HG03060 (cell line): Measurements from ENCODE around the gene GATAD2A.
"Not testable (repeated sequence)": the region's sequence is repeated elsewhere in the genome, so short reads cannot be mapped to it uniquely, and the experiment has no call there.

ENCODE experiments used
- ATAC-seq: cut with Tn5 transposase; IDR thresholded peaks from one replicate; pipeline ENCODE4 v1.9.1; 2021; ENCODE audit warnings: low read depth, moderate number of reproducible peaks; ENCODE audit not compliant: unreplicated experiment

Gene GATAD2A

DNA sequence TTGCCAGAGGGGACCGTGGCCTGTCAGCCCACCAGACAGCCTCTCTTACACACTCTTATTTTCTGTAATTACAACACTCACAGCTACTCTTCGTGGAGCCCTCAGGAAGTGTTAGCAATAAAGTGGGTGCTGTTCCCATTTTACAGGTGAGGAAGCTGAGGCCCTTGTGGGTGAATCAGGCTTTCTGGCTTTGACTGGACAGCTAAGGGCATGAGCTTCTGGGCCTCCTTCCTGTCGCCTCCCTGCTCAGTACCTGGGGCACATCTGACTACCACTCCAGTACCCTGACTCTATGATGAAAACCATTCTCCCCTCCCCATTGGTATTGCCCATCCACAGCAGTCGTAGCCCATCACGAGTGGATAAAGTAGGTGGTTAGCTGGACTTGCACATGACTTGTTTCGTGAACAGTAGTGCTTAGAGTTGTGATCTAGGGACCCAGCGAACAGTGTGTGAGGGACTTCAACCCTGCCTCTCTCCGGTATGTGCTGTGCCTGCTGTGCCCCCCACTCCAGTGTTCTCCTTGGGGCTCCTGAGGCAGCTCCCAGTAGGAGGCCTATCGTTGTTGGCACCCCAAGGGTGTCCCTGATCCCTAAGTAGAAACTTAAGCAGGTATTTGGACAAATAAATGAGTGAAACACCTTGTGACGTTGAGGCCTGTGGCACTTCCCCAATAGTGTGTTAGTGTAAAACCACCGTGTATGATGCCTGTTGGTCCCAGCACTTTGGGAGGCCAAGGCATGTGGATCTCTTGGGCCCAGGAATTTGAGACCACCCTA, 38.6 kb downstream of the GATAD2A start:
- ATAC-seq: no peak

DNA sequence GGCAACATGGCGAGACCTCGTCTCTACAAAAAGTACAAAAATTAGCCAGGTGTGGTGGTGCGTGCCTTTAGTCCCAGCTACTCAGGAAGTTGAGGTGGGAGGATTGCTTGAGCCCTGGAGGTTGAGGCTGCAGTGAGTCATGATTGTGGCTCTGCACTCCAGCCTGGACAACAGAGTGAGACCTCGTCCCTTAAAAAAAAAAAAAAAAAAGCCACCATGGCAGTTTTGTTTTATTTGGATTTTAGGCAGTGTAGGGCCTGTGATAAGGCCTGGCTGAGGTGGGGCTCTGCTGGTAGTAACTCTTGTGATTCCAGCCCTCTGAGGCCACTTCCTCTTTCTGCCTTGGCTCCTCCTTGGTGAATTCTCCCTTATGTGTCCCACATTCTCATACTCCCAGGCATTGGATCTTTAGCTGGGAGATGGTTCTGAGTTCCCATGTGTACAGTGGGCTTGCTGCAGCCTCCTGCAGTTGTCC, 39.2 kb downstream of the GATAD2A start:
- no peak for ATAC-seq

- no peak for ATAC-seq
These were observed 39.8 kb downstream of the GATAD2A start for GRCh38 chr19:19445288-19445687.

DNA sequence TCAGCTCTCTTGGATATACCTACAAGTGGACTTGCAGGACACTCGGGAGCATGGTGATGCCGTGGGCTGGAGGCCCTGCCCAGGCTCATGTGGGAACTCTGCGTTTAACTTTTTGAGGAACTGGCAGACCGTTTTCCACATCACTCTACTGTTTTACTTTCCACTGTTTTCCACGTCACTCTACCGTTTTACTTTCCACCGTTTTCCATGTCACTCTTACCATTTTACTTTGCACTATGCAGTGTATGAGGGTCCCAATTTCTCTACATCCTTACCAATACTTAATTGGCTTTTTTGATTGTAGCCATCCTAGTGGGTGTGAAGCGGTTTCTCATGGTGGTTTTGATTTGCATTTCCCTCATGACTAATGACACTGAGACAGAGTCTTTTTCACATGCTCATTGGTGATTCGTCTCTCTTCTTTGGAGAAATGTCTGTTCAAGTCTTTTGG, 40.5 kb downstream of the GATAD2A start:
- ATAC-seq: no peak

DNA sequence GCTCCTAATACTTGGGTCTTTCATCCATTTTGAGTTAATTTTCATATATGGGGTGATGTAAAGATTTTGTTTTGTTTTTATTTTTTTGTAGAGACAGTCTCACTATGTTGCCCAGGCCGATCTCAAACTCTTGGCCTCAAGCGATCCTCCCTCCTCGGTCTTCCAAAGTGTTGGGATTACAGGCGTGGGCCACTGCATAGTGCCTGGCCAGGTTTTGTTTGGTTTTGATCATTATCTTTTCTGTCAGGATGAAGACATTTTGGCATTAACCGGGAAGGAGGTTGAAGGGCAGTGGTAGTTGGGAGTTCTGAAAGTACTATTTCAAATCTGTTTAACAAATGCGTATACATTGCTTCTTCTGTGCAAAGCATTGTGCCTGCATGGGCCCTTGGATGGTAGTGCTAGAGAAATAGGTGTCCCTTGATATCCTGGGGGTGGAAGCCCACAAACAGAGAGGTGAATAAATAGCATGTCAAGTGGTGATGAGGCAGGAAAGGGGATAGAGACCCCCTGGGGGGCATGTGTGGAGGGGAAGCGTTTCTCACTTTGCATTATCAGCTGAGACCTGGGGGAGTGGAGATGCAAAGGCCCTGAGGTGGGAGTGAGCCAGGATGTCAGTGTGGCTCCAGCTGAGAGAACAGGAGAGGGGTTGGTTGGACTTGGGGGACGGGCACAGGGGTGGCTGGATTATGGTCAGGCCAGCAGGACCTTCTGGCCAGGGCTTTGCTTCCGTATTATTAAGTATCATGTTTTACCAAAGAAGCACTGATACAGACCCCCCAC, 41.4 kb downstream of the GATAD2A start:
- ATAC-seq: no peak

DNA sequence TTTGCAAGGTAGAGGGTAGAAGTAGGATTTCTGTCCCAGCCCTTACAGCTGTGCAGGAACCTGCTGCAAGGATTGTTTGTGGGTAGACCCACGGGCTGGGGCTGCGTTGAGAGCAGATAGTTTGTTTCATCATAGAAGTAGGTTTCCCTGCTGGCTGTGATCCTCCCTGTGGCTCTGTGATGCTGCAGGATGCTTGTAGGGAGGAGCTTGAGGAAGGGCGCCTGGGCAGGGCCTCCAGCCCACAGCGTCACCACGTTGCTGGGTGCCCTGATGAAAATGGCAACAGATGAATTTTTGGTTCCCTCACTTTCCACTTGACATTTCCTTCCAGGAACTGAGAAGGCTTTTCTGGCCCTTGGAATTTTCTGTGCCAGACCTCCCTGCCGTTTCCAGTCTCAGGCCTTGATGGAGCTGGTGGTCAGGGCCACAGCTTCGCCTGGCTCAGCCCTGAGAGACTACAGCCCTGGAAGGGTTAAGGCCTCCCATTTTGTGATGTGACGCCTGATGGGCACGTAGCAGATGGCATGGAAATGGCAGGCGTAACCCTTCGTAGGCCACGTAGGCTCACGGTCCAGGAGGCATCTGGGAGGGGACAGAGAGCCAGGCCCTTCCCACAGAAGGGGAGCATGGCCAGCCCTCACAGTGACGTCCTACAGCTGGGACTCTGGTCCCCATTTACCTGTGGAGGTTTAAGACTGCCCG, 42.2 kb downstream of the GATAD2A start:
- no peak for ATAC-seq

- ATAC-seq: no peak
These were observed 42.7 kb downstream of the GATAD2A start for GRCh38 chr19:19448238-19448544.

DNA sequence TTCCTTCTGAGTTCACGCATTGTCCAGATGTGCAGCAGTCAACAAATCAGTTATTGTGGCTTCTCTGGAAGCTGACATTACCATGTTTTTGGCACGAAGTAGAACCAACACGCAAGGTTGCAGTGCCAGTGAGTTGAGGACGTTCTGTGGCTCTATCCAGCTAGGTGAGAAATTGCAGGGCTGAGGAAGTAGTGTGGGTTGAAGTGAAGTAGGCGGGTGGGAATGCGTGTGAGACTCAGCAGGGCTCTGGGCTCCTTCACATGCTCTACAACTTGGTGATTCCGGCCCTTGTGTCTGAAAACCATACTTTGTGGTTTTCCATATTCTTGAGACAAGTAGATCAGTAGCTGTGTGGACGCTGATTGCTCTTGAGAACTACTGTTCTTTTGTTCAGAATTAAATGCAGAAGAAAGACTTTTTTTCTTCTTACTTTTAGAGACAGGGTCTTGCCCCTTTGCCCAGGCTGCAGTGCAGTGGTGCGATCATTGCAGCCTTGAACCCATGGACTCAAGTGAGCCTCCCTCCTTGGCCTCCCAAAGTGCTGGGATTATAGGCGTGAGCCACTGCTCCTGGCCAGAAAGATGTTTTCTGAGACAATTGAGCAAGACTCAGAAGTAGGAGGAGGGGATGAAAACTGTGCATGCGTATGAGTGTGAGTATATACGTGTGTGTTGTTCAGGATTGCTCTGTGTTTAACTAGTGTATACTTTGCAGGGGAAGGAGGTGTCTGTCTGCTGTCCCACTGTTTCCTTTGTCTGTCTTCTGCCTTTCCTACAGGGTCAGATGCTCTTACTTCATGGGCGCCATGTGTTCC, 46.2 kb downstream of the GATAD2A start:
- ATAC-seq: no peak

DNA sequence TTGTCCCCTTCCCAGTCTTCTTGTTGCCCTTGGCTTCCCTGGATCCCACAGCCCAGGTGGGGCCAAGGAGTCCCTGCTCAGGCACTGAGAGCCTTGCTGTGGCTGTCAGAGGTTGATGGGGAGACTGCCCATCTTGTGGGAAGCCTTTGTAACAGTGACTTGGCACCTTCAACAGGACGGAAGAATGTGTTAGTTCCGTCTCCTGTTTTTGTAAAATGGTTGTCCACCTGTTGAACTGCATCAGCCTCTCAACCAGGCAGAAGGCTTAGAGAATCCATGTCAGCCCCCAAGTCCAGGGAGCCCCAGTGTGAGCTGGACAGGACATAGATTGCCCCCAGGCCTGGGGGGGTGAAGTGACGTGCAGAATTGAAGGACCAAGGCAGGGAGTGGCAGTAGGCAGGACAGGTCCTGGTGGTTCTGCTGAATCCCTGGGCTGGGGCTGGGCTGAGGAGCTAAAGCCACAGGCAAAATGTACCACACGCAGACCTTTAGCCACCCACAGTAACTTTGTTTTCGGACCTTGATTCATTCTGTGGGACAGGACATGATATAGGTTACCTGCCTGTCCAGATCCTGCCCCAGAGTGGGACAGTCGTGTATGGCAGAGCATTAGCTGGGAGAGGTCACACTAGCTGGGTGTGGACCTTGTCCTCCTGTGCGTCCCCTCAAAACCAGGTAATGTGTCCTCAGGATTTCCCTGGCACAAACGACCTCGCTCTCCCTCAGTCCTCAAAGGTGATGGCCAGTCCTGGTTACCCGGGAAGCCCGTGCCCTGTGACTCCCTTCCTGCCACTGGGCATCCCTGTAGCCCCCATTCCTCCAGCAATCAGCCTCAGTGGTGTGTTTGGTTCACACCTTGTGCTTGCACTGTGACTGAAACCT, 47.0 kb downstream of the GATAD2A start:
- ATAC-seq: no peak

DNA sequence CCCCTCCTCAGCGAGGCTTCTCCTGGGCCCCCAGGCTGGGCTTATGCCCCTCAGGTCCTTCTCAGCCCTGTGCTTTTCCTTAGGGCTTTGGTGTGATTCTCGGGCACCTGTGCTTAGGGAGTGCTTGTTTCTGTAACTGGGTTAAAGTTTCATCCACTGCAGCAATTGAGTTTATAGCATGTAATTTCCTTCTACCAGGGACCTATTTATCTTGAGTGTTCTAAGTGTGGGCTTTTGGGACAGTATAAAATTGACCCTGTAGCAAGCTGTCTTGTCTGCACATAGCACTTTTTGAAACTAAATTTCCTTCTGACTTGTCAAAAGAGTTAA, 47.6 kb downstream of the GATAD2A start:
- ATAC-seq: no peak

GRCh38 chr19:19455166-19455919, 49.9 kb downstream of the GATAD2A start:
- not testable (repeated sequence) for ATAC-seq

- ATAC-seq: no peak
These were observed 52.2 kb downstream of the GATAD2A start for GRCh38 chr19:19457671-19458070.

GRCh38 chr19:19458110-19458816, 52.8 kb downstream of the GATAD2A start:
- ATAC-seq: no peak

GRCh38 chr19:19459073-19459472, 53.6 kb downstream of the GATAD2A start:
- ATAC-seq: no peak

GRCh38 chr19:19459707-19460251, 54.3 kb downstream of the GATAD2A start:
- ATAC-seq: no peak

DNA sequence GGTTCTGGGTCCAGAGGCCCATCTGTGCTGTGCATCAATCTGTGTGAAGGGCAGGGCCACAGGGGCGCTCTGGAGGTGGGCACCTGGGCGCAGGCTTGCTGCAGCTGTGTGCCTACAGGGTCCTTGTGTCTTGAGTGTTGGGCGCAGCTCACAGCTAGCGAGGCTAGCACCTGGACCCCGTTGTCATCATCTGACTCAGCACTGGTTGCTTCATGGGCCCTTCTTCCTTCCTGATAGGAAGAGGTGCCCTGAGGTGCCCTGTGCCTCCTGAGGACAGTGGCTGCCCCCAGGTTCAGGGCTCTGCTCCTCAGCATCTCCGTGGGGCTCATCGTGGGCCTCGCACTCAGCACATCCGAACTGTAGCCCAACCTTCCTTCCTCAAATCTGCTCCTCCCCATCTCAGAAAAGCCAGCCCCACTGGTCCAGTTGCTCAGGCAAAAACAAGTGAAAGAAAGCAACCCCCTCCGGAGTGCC, 54.8 kb downstream of the GATAD2A start:
- ATAC-seq: no peak

DNA sequence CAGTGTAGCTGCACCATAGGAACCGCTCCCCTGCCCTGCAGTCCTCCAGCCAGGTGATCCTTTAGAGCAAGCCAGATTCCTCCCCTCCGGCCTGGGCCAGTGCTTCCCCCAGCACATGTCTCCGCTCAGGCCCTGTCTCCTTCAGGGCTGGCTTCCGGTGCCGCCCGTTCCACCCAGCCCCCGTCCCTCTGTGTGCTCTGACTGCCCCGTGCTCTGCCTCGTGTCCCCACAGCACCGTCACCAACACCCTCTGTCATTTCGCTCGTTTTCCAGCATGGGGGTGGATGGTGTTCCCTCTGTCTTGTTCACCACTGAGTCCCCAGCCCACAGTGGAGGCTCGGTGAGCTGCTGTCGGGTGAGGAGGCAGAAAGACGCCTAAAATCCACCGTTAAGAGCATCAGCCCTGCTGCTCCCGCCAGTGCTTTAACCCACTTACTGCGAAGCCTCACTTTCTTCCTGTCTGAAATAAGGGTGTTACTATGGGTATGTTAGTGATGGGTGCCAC, 55.3 kb downstream of the GATAD2A start:
- ATAC-seq: no peak

- no peak for ATAC-seq
These were observed 55.8 kb downstream of the GATAD2A start for GRCh38 chr19:19461306-19461670.
